Fibroblast of the conjunctiva (primary cell): Measurements from ENCODE around the gene PHACTR1.
"Not testable (repeated sequence)": the region's sequence is repeated elsewhere in the genome, so short reads cannot be mapped to it uniquely, and the experiment has no call there.

Source experiments
- DNase-seq: peaks from one replicate; pipeline ENCODE4 v3.0.0-alpha.2; 2010; ENCODE audit warnings: low read depth

PHACTR1 gene

DNA sequence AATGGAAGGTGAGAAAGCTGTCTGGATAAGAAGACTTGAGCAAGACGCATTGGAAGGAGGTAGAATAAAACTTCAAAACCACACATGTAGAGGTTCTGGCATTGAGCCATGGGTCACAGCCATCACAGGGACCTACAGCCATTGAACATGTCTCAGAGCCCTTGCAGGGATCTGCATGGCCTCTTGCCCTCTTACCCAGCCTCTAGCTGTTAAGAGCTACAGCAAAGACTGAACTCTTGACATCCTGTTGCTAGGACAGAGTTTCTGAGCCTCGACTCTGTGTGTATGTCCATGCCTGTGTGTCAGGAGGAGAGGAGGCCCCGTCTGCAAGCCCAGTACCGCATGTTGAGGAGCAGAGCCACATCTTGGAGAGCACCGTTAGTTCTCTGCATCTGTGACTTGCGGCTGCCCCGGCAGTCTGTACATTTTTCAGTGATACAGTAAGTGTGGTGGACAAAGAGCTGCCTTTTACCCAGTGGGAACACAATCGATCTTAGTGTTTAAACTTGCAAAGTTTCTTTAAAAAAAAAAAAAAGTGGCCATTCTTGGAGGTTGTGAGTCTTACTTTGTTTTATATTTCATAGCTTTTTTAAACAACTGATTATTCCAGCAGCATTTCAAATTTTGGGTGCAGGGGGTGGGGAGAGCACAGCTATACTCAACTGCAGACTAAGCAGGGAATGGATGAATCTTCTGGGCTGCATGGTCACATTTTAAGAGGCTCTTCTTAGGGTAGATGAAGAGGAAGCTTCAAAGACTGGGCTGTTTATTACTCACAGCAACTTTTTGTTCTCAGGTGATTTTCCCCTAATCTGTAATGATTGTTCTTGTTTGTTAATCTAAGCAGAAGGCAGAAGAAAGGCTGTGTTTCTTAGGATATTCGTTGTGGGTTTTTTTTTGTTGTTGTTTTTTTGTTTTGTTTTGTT lies 523.2 kb downstream of the PHACTR1 start:
- DNase-seq, result no peak

GRCh38 chr6:13241364-13241763 lies 524.8 kb downstream of the PHACTR1 start:
- no peak for DNase-seq

GRCh38 chr6:13242178-13242577 lies 525.6 kb downstream of the PHACTR1 start:
- DNase-seq, result no peak

DNA sequence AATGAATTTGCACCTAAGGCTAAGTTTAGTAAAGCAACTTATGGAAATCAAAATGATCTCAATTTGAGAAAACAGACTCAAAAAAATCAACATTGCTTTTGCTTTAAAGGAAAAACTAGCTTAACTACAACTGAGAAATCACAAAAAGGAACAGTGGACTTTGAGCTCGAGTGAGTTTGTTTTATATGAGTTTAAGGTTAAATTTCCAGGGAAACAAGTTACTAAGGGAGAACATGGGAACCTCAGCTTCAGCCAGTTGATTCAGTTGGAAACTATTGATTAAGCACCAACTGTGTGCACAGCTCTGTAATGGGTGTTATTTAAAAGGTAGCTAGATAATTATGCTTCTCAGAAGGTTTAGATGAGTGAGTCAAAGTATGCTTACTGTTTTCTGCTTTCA lies 526.0 kb downstream of the PHACTR1 start:
- no peak for DNase-seq

DNA sequence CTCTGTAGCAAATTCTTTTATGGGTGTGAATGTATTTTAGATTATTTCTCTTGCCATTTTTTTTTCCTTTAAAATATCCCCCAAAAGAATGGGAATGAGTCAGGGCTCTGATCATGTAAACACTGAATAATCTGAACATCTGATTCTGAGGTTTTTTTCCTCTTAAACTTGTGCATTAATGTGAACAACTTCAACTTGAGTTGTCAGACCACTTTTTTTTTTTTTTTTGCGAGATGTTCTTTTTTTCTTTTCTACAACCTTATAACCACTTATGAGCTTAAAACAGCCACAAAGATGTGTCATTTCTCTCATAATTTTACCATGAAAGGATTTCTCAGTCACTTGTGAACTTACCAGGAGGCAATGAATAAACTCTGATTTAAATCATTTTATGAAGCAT lies 526.5 kb downstream of the PHACTR1 start:
- DNase-seq, result no peak

DNA sequence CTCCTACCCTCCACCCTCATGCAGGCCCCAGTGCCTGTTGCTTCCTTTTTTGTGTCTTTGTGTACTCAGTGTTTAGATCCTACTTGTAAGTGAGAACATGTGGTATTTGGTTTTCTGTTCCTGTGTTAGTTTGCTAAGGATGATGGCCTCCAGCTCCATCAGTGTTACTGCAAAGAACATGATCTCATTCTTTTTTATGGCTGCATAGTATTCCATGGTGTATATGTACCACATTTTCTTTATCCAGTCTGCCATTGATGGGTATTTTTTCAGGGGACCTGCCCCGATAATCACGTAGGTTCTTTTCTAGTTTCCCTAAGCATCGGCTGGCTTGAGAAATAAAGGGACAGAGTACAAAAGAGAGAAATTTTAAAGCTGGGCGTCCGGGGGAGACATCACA lies 527.2 kb downstream of the PHACTR1 start:
- not testable (repeated sequence) for DNase-seq

DNA sequence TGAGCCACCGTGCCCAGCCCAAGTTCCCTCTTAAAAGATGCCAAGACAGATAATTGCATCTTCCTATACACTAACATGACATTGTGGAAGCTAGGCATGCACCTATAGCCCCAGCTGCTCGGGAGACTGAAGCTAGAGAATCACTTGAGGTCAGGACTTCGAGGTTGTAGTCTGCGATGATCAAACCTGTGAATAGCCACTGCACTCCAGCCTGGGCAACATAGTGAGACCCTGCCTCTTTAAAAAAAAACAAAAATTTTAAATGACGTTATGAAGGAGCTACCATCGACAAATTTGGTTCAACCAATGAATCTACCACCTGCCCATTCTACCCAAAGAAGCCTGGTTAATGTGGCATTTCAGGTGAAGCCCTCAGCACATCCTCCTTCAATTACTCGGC lies 531.1 kb downstream of the PHACTR1 start:
- DNase-seq, result no peak

- DNase-seq, result no peak
Observed at GRCh38 chr6:13248053-13248452, 531.5 kb downstream of the PHACTR1 start.

- no peak for DNase-seq
Observed at GRCh38 chr6:13248584-13248985, 532.0 kb downstream of the PHACTR1 start.

- DNase-seq, result no peak
Observed at GRCh38 chr6:13248994-13249393, 532.4 kb downstream of the PHACTR1 start.

DNA sequence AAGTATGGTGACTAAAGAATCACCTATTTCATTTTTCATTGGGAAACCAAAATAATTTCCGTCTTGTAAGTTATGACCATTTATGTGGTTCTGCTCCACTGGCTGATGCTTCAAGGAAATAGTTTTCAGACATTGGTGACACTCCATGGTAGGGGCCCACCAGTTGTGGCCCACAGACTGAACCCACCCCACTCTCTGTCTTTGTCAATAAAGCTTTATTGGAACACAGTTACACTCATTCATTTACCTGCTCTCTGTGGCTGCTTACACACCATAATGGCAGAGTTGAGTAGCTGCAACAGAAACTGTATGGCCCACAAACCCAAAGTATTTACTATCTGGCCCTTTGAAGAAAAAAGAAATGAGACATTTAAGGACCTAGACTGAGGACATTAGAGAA lies 533.2 kb downstream of the PHACTR1 start:
- DNase-seq, result no peak

DNA sequence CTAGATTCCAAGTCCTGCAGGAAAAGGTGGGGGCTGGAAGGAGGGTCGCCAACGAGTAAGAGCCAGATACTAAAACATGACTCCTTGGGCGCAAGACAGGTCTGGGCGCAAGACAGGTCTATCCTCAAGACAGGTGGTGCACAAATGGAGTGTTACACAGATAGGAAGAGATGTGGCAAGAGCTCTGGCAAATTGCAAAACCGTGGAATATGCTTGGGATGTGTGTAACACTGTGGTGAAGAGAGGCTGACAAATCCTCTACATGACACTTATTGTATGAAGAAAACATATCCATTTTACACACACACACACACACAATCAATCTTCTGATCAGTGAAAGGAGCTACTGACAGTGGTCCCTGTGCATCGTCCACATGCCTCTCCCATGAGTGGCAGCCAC lies 534.1 kb downstream of the PHACTR1 start:
- no peak for DNase-seq

- no peak for DNase-seq
Observed at GRCh38 chr6:13251242-13251641, 534.7 kb downstream of the PHACTR1 start.

GRCh38 chr6:13252790-13253189 lies 536.2 kb downstream of the PHACTR1 start:
- DNase-seq, result no peak

DNA sequence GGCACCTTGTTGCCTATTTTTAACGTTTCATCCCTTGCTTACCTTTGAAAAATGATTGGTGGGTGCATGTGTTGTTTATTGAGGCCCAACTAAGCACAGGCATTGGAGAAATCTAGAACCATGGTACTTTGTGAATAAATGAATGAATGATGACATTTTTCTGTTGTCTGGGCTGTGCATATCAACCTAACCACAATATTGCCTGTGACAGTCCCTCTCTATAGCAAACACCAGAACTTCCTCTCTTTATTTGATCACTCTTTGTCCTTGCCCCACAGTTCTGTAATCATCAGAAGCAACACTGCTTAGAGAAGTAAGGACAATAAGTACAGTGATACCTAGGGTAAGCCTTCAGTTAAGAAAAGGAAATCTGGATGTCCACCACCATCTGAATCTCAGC lies 536.7 kb downstream of the PHACTR1 start:
- DNase-seq, result no peak

DNA sequence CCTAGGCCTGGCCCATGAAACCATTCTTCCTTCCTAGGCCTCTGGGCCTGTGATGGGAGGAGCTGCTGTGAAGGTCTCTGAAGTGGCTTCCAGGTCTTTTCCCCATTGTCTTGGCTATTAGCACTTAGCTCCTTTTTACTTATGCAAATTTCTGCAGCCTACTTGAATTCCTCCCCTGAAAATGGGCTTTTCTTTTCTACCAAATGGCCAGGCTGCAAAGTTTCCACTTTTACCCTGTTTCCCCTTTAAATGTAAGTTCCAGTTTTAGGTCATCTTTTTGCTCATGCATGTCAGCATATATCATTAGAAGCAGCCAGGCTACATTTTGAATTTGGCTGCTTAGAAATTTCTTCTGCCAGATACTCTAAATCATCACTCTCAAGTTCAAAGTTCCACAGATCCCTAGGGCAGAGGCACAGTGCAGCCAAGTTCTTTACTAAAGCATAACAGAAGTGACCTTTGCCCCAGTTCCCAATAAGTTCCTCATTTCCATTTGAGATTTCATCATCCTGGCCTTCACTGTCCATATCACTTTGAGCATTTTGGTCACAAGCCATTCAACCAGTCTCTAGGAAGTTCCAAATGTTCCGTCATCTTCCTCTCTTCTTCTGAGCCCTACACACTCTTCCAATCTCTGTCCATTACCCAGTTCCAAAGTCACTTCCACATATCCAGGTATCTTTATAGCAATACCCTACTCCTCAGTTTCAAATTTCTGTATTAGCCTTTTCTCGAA lies 539.9 kb downstream of the PHACTR1 start:
- DNase-seq, result peak; percentile 16

DNA sequence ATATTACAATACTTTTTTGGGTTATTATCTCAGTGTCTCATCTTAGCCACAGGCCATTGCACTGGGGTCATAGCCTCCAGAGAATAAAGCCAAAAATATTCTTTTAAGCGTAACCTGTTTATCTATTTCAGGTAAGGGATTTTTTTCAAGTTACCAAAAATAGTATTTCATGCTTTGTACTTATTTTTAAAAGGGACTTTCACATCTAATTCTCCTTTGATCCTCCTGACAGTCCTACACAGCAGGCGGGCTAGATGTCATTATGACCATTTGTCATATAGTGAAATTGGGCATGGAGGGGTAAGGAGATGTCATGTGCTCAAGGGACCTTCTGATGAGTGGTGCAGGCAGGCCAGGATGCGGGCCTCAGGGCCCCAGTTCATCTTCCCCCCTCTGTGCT lies 542.8 kb downstream of the PHACTR1 start:
- no peak for DNase-seq

DNA sequence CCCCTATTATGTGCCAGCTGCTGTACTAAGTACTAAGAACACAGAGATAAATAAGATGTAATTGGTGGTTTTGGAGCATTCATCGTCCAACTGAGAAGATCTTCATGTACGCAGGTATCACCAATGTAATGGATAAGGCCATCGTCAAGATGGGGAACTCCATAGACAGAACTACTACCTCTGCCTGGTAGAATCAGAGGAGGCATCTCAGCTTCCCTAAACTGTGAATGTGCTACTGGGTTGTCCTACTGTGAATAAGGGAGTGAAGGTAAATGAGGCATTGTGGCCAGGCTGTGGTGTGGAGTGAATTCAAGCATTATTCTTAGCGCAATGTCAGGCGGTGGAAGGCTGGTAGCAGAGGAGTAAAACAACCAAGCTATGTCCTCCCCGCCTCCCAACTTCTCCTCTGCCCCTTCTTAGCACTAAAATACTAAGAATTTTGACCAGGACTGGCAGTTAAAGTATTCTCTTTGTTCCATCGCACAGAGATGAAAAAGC lies 543.6 kb downstream of the PHACTR1 start:
- DNase-seq, result no peak

- no peak for DNase-seq
Observed at GRCh38 chr6:13260831-13261230, 544.3 kb downstream of the PHACTR1 start.

DNA sequence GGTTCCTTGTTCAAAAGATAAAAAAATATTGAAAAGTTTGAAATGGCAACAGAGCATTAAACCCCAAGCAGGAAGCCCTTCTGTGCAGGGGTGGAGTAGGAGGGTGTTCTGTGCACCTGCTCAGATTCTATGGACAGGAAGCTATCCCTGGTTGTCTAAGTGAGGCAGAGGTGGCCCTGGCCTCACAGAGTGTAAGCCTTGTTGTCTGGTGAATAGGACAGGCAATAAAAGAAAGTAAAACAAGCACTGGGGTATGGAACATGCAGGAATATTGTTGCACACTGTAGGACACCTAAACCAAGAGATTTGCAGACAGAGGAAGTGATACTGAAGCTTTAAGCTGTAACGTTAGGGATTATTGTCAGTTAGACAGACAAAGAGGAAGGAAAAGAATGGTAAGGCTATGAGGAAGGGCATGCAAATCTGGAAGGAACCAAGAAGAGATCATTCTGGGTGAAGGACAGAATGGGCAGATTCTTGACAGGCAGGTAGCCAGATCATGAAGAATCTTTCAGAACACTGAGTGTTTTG lies 545.0 kb downstream of the PHACTR1 start:
- DNase-seq, result no peak

- no peak for DNase-seq
Observed at GRCh38 chr6:13262302-13263230, 546.0 kb downstream of the PHACTR1 start.

DNA sequence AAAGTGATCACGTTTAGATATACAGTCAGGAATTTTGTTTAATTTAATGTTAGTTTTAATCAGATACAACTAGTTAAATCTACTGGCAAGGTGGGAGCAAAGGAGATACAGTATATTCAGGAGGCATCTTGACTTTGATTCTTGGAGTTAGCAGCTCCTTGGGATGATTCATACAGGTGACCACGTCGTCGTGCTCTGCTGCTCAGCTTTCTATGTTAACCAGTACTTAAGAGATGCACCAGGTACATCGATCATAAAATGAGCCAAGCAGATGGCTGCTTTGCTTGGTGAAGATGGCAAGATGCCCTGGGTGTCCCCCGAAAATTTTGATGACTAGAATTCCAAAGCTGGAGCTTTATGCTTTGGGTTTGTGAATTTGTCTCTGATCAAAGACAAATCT lies 547.1 kb downstream of the PHACTR1 start:
- no peak for DNase-seq
